ENCODE measurements around the gene VWA5B2.

DNA sequence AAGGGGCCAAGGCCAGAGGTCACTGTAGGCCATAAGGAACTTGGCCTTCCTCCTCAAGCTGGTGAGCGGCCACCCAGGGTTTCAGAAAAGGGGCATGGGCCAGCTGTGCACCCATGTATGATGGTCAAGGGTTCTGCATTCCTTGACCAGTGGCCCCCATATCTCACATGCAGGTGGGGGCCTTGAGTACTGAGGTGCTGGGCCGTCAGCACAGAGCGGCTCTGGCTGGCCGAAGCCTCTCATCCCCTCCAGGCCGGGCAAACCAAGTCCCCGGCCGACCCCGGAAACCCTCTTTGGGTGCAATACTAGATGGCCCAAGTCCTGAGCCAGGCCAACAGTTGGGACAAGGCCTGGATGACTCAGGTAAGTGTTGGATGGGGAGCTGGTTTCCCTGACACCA, 9.8 kb downstream of the VWA5B2 start:
- TF ChIP-seq, protein P1, sequence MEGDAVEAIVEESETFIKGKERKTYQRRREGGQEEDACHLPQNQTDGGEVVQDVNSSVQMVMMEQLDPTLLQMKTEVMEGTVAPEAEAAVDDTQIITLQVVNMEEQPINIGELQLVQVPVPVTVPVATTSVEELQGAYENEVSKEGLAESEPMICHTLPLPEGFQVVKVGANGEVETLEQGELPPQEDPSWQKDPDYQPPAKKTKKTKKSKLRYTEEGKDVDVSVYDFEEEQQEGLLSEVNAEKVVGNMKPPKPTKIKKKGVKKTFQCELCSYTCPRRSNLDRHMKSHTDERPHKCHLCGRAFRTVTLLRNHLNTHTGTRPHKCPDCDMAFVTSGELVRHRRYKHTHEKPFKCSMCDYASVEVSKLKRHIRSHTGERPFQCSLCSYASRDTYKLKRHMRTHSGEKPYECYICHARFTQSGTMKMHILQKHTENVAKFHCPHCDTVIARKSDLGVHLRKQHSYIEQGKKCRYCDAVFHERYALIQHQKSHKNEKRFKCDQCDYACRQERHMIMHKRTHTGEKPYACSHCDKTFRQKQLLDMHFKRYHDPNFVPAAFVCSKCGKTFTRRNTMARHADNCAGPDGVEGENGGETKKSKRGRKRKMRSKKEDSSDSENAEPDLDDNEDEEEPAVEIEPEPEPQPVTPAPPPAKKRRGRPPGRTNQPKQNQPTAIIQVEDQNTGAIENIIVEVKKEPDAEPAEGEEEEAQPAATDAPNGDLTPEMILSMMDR (IDR thresholded peaks at IDR 0.05), result no peak
- no peak for TF ChIP-seq POLR2A (IDR thresholded peaks at IDR 0.05)

Data from body of pancreas (tissue), 4 donors.